ENCODE measurements around the gene NEURL1. TPM values are rescaled to one million over a fixed set of nuclear protein-coding genes. Genes with fewer than 3 reads are reported as not detected.
A peak's percentile ranks its signal among the peaks of the same experiment; 100 is the strongest.

NEURL1 gene
- total and polyA plus RNA-seq, 4 experiments from 2014 or later, result 0.76 to 0.96 (median 0.83) TPM

DNA sequence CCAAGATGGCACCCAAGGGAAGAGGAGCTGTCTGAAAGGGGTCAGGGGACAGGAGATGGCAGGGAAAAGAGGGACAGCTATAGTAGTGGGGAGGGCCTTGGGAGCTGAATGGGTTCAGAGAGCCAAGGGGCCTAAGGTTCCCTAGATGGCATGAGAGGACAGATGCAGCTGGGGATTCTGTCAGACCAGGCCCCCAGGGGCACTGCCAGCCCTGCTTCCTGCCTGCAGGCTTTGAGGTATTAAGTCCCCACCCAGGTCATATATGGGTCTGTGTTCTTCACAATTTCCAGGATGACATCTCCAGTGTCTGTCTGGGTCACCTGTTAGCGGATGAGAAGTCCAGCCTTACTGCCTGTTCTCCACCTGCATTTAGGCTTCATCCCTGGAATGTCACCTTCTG is 56.7 kb downstream of the NEURL1 start:
- DNase-seq, result no peak
- no peak overlapping the region for H3K27ac Mint-ChIP-seq
- ChIA-PET CTCF (ENCODE audit: partially characterized antibody) (interaction anchor here (0.7 kb wide), 1 partner anchor 14 kb away, joined by 3 read pairs; no protein-coding TSS in a partner anchor), POLR2A (ENCODE audit: partially characterized antibody) (no interaction called here)
- no peak overlapping the region for H3K27ac ChIP-seq (ENCODE audit: low read depth, low read length)
- no peak overlapping the region for H3K4me3 Mint-ChIP-seq
- no peak overlapping the region for H3K4me3 ChIP-seq (ENCODE audit: low read length in 2 of 2)
- H3K9me3 ChIP-seq (ENCODE audit: control insufficient read depth in 1 of 2, low read length in 2 of 2), result no peaks in the 10 kb centered on the region
- H3K36me3 Mint-ChIP-seq, result no peaks in the 10 kb centered on the region
- intact Hi-C loops (cut with micrococcal nuclease), result no loop called here
- no peaks in the 10 kb centered on the region for H3K27me3 ChIP-seq (ENCODE audit: insufficient read depth, low read length)
- no peaks in the 10 kb centered on the region for H3K36me3 ChIP-seq (ENCODE audit: insufficient read depth, low read length)
- H3K4me1 Mint-ChIP-seq, result peaks cover 9 to 21% (median 12%) of the 10 kb centered on the region in 4 donors
- peaks cover 8% of the 10 kb centered on the region for H3K4me1 ChIP-seq (ENCODE audit: insufficient read depth, low read length)
- H3K9me3 Mint-ChIP-seq, result no peaks in the 10 kb centered on the region
- peaks cover 6 to 15% of the 10 kb centered on the region in 2 donors for H3K27me3 Mint-ChIP-seq

DNA sequence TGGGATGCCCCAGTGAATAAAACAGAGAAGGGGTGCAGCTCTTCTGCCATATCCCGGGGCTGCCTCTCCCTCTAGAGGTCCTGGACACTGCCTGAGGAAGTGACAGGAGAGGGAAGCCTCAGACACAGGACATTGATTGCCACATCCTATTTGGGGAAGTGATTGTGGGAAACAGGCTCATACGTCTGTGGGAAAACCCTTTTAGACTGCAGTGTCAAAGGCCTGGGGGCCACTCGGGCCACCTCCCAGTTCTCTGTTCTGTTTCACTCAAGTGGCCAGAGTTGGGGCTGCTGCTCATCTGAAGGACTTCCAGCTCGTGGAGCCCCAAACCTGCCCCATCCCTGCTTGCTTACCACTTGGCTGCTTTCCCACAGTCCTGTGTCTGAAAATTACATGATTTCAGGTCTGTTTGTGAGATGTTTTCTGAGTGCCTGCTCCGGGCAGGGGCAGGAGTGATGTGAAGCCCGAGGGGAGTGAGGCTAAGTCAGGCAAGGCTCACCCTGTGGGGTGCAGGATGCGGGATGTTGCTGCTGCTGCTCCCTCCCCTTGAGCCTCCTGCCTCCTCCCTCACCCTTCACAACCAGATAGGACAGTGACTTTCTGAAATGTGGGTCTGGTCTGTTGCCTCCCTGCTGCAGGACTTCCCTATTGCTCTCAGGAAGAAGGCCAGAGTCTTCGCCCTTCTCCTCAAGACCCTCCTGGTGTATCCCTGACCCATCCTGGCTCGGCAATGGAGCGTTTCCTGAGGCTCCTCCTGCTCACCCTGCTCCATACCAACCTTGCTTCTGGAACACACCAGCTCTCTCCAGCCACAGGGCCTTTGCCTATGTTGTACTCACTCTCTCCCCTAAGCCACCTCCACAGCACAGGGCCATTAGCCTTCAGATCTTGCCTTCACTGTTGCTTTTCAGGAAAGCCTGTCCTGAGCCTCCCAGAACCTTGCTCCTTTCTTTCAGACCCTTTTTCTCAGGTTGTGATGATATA is 58.4 kb downstream of the NEURL1 start:
- Histone ChIP-seq H3K4me3 (ENCODE audit: low read length in 2 of 2) (no peak overlapping the region), H3K36me3 (ENCODE audit: insufficient read depth, low read length) (no peaks in the 10 kb centered on the region), H3K9me3 (ENCODE audit: control insufficient read depth in 1 of 2, low read length in 2 of 2) (no peaks in the 10 kb centered on the region), H3K27ac (ENCODE audit: low read depth, low read length) (no peak overlapping the region), H3K27me3 (ENCODE audit: insufficient read depth, low read length) (peaks cover 5% of the 10 kb centered on the region), H3K4me1 (ENCODE audit: insufficient read depth, low read length) (peaks cover 14% of the 10 kb centered on the region)
- no peak for DNase-seq
- POLR2A ChIA-PET (ENCODE audit: partially characterized antibody), result interaction anchor here (0.7 to 1.4 kb wide), 2 partner anchors 11 to 156 kb away, joined by 3 read pairs; no protein-coding TSS in a partner anchor
- H3K9me3 Mint-ChIP-seq, result no peaks in the 10 kb centered on the region
- H3K27ac Mint-ChIP-seq, result peak overlapping the region in 1 of 7 donors; percentile 17
- peaks cover 9 to 21% (median 12%) of the 10 kb centered on the region in 4 donors for H3K4me1 Mint-ChIP-seq
- H3K4me3 Mint-ChIP-seq, result no peak overlapping the region
- H3K27me3 Mint-ChIP-seq, result peaks cover 11 to 22% of the 10 kb centered on the region in 2 donors
- CTCF ChIA-PET (ENCODE audit: partially characterized antibody), result no interaction called here
- intact Hi-C loops (cut with micrococcal nuclease), result no loop called here
- H3K36me3 Mint-ChIP-seq, result no peaks in the 10 kb centered on the region

GRCh38 chr10:103552856-103553742 is 59.6 kb downstream of the NEURL1 start:
- Mint-ChIP-seq H3K4me3 (peak overlapping the region in 2 of 8 donors; percentile 2 to 9), H3K27me3 (peaks cover 16 to 24% of the 10 kb centered on the region in 2 donors), H3K36me3 (no peaks in the 10 kb centered on the region), H3K4me1 (peaks cover 9 to 21% (median 12%) of the 10 kb centered on the region in 4 donors), H3K27ac (peak overlapping the region in 2 of 7 donors; percentile 19 to 48), H3K9me3 (no peaks in the 10 kb centered on the region)
- Histone ChIP-seq H3K27ac (ENCODE audit: low read depth, low read length) (no peak overlapping the region), H3K27me3 (ENCODE audit: insufficient read depth, low read length) (peaks cover 5% of the 10 kb centered on the region), H3K4me3 (ENCODE audit: low read length in 2 of 2) (no peak overlapping the region), H3K4me1 (ENCODE audit: insufficient read depth, low read length) (peaks cover 14% of the 10 kb centered on the region), H3K9me3 (ENCODE audit: control insufficient read depth in 1 of 2, low read length in 2 of 2) (no peaks in the 10 kb centered on the region), H3K36me3 (ENCODE audit: insufficient read depth, low read length) (no peaks in the 10 kb centered on the region)
- intact Hi-C loops (cut with micrococcal nuclease), result no loop called here
- POLR2A ChIA-PET (ENCODE audit: partially characterized antibody), result interaction anchor here (1.4 kb wide), 1 partner anchor 10 kb away, joined by 3 read pairs; no protein-coding TSS in a partner anchor
- DNase-seq, result no peak
- CTCF ChIA-PET (ENCODE audit: partially characterized antibody), result interaction anchor here (0.9 kb wide), 1 partner anchor 11 kb away, joined by 5 read pairs; no protein-coding TSS in a partner anchor

DNA sequence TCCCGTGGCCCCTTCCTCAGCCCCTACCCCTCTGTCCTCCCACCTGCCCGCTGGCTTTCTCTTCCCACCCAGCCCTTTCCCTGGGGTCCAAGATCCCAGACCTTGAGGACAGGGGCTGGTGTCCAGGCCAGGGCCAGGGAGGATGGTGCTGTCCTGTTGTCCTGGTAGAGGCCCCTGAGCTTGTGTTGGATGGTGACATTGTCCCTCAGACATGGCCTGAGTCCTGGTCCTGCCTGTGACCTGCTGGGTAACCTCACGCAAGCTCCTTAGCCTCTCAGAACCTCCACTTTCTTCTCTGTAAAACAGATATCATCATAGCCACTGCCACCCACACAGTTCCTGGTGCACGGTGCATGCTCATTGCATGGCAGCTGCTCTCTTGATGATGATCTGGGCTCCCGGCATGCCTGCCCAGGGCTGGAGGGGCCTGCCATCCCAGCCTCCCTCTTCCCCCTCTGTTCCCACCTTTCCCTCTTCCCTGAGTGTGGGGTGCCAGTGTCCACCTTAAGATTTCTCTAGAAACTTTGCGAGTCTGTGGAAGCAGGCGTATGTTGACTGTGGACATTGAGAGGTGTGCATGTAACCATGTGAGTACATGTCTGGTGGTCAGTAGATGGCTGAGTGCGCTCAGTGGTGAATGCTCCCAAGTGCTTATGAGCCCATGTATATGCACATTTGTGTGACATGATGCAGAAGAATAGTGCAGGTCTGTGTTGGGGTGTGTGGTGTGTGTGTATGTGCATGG is 60.4 kb downstream of the NEURL1 start:
- Histone ChIP-seq H3K36me3 (ENCODE audit: insufficient read depth, low read length) (no peaks in the 10 kb centered on the region), H3K27ac (ENCODE audit: low read depth, low read length) (no peak overlapping the region), H3K9me3 (ENCODE audit: control insufficient read depth in 1 of 2, low read length in 2 of 2) (no peaks in the 10 kb centered on the region), H3K4me3 (ENCODE audit: low read length in 2 of 2) (no peak overlapping the region), H3K27me3 (ENCODE audit: insufficient read depth, low read length) (peaks cover 5% of the 10 kb centered on the region), H3K4me1 (ENCODE audit: insufficient read depth, low read length) (peaks cover 14% of the 10 kb centered on the region)
- ChIA-PET POLR2A (ENCODE audit: partially characterized antibody) (no interaction called here), CTCF (ENCODE audit: partially characterized antibody) (interaction anchor here (0.9 kb wide), 1 partner anchor 10 kb away, joined by 5 read pairs; no protein-coding TSS in a partner anchor)
- Mint-ChIP-seq H3K4me1 (peaks cover 10 to 21% (median 12%) of the 10 kb centered on the region in 4 donors), H3K9me3 (no peaks in the 10 kb centered on the region), H3K27me3 (peaks cover 21 to 24% of the 10 kb centered on the region in 2 donors), H3K4me3 (peak overlapping the region in 6 of 8 donors; percentile 29 to 81 (median 71)), H3K36me3 (no peaks in the 10 kb centered on the region), H3K27ac (peak overlapping the region in 2 of 7 donors; percentile 2 to 35)
- DNase-seq, result no peak
- intact Hi-C loops (cut with micrococcal nuclease), result no loop called here

DNA sequence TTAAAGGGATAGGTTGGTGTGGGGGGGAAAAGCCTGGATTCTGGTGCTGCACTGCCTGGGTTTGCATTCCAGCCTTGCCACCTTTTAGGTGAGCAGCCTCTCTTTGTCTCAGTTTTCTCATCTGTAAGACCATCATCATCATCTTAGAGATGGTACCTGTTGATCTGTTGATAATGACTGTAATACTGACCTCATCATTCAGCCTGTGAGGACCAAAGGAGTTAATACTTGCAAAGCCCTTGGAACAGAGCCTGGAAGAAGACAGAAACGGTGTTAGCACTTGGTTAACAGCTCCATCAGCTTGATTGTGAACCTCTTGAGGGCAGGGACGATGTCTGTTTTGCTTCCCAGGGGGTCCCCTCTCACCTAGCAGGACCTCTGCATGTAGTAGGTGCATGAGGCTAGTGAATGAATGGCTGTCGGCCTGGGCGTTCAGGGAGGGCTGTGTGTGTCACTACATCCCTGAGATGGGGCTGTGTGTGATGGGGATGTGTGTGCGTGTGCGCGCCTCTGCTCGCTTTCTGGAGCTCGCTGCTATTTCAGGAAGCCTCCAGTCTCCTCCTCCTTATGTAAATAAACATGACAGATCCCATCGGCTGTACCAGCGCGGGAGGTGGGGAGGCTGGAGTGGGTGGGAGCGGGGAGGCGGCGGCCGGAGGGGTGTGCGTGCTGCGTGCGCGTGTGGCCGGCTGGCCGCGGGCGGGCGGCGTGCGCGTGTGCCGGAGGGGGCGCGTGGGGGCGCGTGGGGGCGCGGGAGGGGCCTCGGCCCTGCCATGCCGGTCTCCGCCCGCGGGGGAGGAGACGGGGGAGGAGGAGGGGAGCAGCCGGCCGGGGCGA is 61.2 kb downstream of the NEURL1 start:
- peak in 1 of 5 donors; percentile 6 for DNase-seq
- intact Hi-C loops (cut with micrococcal nuclease), result no loop called here
- H3K27me3 Mint-ChIP-seq, result peaks cover 24 to 25% of the 10 kb centered on the region in 2 donors
- no peaks in the 10 kb centered on the region for H3K36me3 ChIP-seq (ENCODE audit: insufficient read depth, low read length)
- POLR2A ChIA-PET (ENCODE audit: partially characterized antibody), result no interaction called here
- no peak overlapping the region for H3K27ac ChIP-seq (ENCODE audit: low read depth, low read length)
- no peaks in the 10 kb centered on the region for H3K9me3 ChIP-seq (ENCODE audit: control insufficient read depth in 1 of 2, low read length in 2 of 2)
- H3K4me1 ChIP-seq (ENCODE audit: insufficient read depth, low read length), result peaks cover 14% of the 10 kb centered on the region
- H3K27me3 ChIP-seq (ENCODE audit: insufficient read depth, low read length), result peaks cover 5% of the 10 kb centered on the region
- H3K4me1 Mint-ChIP-seq, result peaks cover 10 to 21% (median 12%) of the 10 kb centered on the region in 4 donors
- no peak overlapping the region for H3K4me3 ChIP-seq (ENCODE audit: low read length in 2 of 2)
- H3K36me3 Mint-ChIP-seq, result no peaks in the 10 kb centered on the region
- H3K9me3 Mint-ChIP-seq, result no peaks in the 10 kb centered on the region
- H3K27ac Mint-ChIP-seq, result peak overlapping the region in 4 of 7 donors; percentile 12 to 64 (median 26)
- H3K4me3 Mint-ChIP-seq, result peak overlapping the region; percentile 61 to 84 (median 75)
- CTCF ChIA-PET (ENCODE audit: partially characterized antibody), result no interaction called here

- no peaks in the 10 kb centered on the region for H3K9me3 ChIP-seq (ENCODE audit: control insufficient read depth in 1 of 2, low read length in 2 of 2)
- intact Hi-C loops (cut with micrococcal nuclease), result no loop called here
- ChIA-PET POLR2A (ENCODE audit: partially characterized antibody) (no interaction called here), CTCF (ENCODE audit: partially characterized antibody) (interaction anchor here (1.1 kb wide), 1 partner anchor 13 kb away, joined by 4 read pairs; no protein-coding TSS in a partner anchor)
- H3K36me3 Mint-ChIP-seq, result no peaks in the 10 kb centered on the region
- H3K4me3 ChIP-seq (ENCODE audit: low read length in 2 of 2), result no peak overlapping the region
- H3K27me3 ChIP-seq (ENCODE audit: insufficient read depth, low read length), result peaks cover 5% of the 10 kb centered on the region
- no peak for DNase-seq
- peaks cover 10 to 21% (median 12%) of the 10 kb centered on the region in 4 donors for H3K4me1 Mint-ChIP-seq
- peaks cover 0 to 2% (median 0%) of the 10 kb centered on the region in 8 donors for H3K9me3 Mint-ChIP-seq
- peak overlapping the region in 6 of 8 donors; percentile 49 to 69 (median 68) for H3K4me3 Mint-ChIP-seq
- peaks cover 25 to 30% of the 10 kb centered on the region in 2 donors for H3K27me3 Mint-ChIP-seq
- H3K27ac ChIP-seq (ENCODE audit: low read depth, low read length), result no peak overlapping the region
- H3K27ac Mint-ChIP-seq, result no peak overlapping the region
- H3K36me3 ChIP-seq (ENCODE audit: insufficient read depth, low read length), result no peaks in the 10 kb centered on the region
- H3K4me1 ChIP-seq (ENCODE audit: insufficient read depth, low read length), result peaks cover 14% of the 10 kb centered on the region
Observed at GRCh38 chr10:103555325-103555649, 61.8 kb downstream of the NEURL1 start.

Measured in CD4-positive, alpha-beta memory T cell (primary cell).